Smooth muscle cell (in vitro differentiated cells): ENCODE data around the gene PDK4. TPM values are rescaled to one million over a fixed set of nuclear protein-coding genes. Genes with fewer than 3 reads are reported as not detected.

Source experiments
- DNase-seq: peaks from one replicate; lab custom pipeline; 2025; ENCODE audit not compliant: unreplicated experiment; lab: John Stamatoyannopoulos, UW
- H2AFZ ChIP-seq: fragments of 200-600 bp; sonication (generic); 2 replicates; pipeline ENCODE4 v1.6.0; 2016; ENCODE audit warnings: antibody characterized with exemption, low read depth, mild to moderate bottlenecking
- H3F3A ChIP-seq: fragments of 200-600 bp; sonication (generic); 2 replicates; pipeline ENCODE4 v1.6.0; 2017; ENCODE audit warnings: antibody characterized with exemption, low read depth
- H3K27ac ChIP-seq: fragments of 200-600 bp; sonication (generic); 2 replicates; pipeline ENCODE4 v1.5.1; 2016; ENCODE audit warnings: low read depth, mild to moderate bottlenecking
- H3K27me3 ChIP-seq: fragments of 200-600 bp; sonication (generic); 2 replicates; pipeline ENCODE4 v1.6.1; 2016; ENCODE audit warnings: low read depth, mild to moderate bottlenecking
- H3K36me3 ChIP-seq: fragments of 200-600 bp; sonication (generic); 2 replicates; pipeline ENCODE4 v1.5.1; 2016; ENCODE audit warnings: low read depth
- H3K4me1 ChIP-seq: fragments of 200-600 bp; sonication (generic); 2 replicates; pipeline ENCODE4 v1.5.1; 2016; ENCODE audit warnings: low read depth
- H3K4me2 ChIP-seq: fragments of 200-600 bp; sonication (generic); 2 replicates; pipeline ENCODE4 v1.6.0; 2016; ENCODE audit warnings: mild to moderate bottlenecking
- H3K4me3 ChIP-seq: fragments of 200-600 bp; sonication (generic); 2 replicates; pipeline ENCODE4 v1.5.1; 2016; ENCODE audit warnings: mild to moderate bottlenecking
- H3K79me2 ChIP-seq: fragments of 200-600 bp; sonication (generic); 2 replicates; pipeline ENCODE4 v1.6.0; 2016; ENCODE audit warnings: low read depth, mild to moderate bottlenecking
- H3K9ac ChIP-seq: fragments of 200-600 bp; sonication (generic); 2 replicates; pipeline ENCODE4 v1.6.0; 2016; ENCODE audit warnings: low read depth
- H3K9me3 ChIP-seq: fragments of 200-600 bp; sonication (generic); replicated peaks from 2 replicates; pipeline ENCODE4 v1.5.1; 2016; ENCODE audit warnings: low read depth
- H4K20me1 ChIP-seq: fragments of 200-600 bp; sonication (generic); 2 replicates; pipeline ENCODE4 v1.6.0; 2016; ENCODE audit warnings: low read depth
- CTCF ChIP-seq: fragments of 200-600 bp; sonication (generic); IDR thresholded peaks from 2 replicates; pipeline ENCODE4 v1.5.1; 2017; ENCODE audit warnings: borderline replicate concordance, mild to moderate bottlenecking, antibody characterized with exemption; ENCODE audit not compliant: insufficient read depth, poor library complexity, severe bottlenecking
- WGBS: methylation state at CpG from one replicate; pipeline ENCODE4 v1.1.7; 2016; ENCODE audit warnings: low lambda C conversion rate; 5-methylcytosine and 5-hydroxymethylcytosine counted together
- polyA plus RNA-seq: library from polyadenylated mRNA; unstranded; fragments of >200 nt; fragmentation: Nextera tagmentation; extraction: Ambion mirVana; gene quantifications from 2 replicates; pipeline ENCODE4 v1.2.1, GENCODE V29; 2016
- total RNA-seq: library from RNA; depleted of rRNA; stranded (reverse); fragments of >200 nt; gene quantifications from 2 replicates; pipeline ENCODE4 v1.2.3, GENCODE V29; 2014

Gene PDK4
- total and polyA plus RNA-seq, 2 experiments from 2014 or later = not detected

- Histone ChIP-seq H3K27me3 (no peaks in the 10 kb centered on the region), H3K4me1 (no peaks in the 10 kb centered on the region), H3K4me2 (no peak overlapping the region), H3K9ac (no peak overlapping the region), H3K9me3 (no peaks in the 10 kb centered on the region), H3K36me3 (no peaks in the 10 kb centered on the region), H4K20me1 (no peaks in the 10 kb centered on the region), H3F3A (no peaks in the 10 kb centered on the region), H3K79me2 (no peaks in the 10 kb centered on the region), H3K27ac (no peak overlapping the region), H2AFZ (no peak overlapping the region), H3K4me3 (no peak overlapping the region)
- TF ChIP-seq CTCF = no peak
- 3% methylated on average over 1 of the region's 1 CpG for WGBS
- no peak for DNase-seq
Observed at GRCh38 chr7:95632609-95633008, 36.3 kb upstream of the PDK4 start.

GRCh38 chr7:95631527-95631926 lies 35.2 kb upstream of the PDK4 start:
- Histone ChIP-seq H3K79me2 (no peaks in the 10 kb centered on the region), H4K20me1 (no peaks in the 10 kb centered on the region), H3K4me1 (no peaks in the 10 kb centered on the region), H2AFZ (no peak overlapping the region), H3K36me3 (no peaks in the 10 kb centered on the region), H3K27ac (no peak overlapping the region), H3F3A (no peaks in the 10 kb centered on the region), H3K9me3 (no peaks in the 10 kb centered on the region), H3K4me3 (no peak overlapping the region), H3K9ac (no peak overlapping the region), H3K27me3 (no peaks in the 10 kb centered on the region), H3K4me2 (no peak overlapping the region)
- no peak for TF ChIP-seq CTCF
- WGBS = 81% methylated on average over 6 of the region's 7 CpGs
- DNase-seq = no peak

- WGBS = 65% methylated on average over 6 of the region's 6 CpGs
- Histone ChIP-seq H3K79me2 (no peaks in the 10 kb centered on the region), H3F3A (no peaks in the 10 kb centered on the region), H2AFZ (no peak overlapping the region), H3K4me1 (no peaks in the 10 kb centered on the region), H3K27ac (no peak overlapping the region), H3K9me3 (no peaks in the 10 kb centered on the region), H3K4me2 (no peak overlapping the region), H4K20me1 (no peaks in the 10 kb centered on the region), H3K4me3 (no peak overlapping the region), H3K27me3 (no peaks in the 10 kb centered on the region), H3K36me3 (no peaks in the 10 kb centered on the region), H3K9ac (no peak overlapping the region)
- DNase-seq = no peak
- no peak for TF ChIP-seq CTCF
Observed at GRCh38 chr7:95630702-95631458, 34.6 kb upstream of the PDK4 start.
